BE2C (cell line): Measurements from ENCODE around the gene CHMP1B.

ENCODE experiments used
- DNase-seq: peaks from one replicate; pipeline ENCODE4 v3.0.0-alpha.2; 2020
- H3K27me3 ChIP-seq: fragments of 250-450 bp; sonication (Bioruptor Pico); 2 replicates; pipeline ENCODE4 v1.5.1; 2020; ENCODE audit warnings: mild to moderate bottlenecking
- H3K36me3 ChIP-seq: fragments of 250-450 bp; sonication (Bioruptor Pico); 2 replicates; pipeline ENCODE4 v1.5.1; 2020; ENCODE audit warnings: mild to moderate bottlenecking
- H3K4me1 ChIP-seq: fragments of 250-450 bp; sonication (Bioruptor Pico); 2 replicates; pipeline ENCODE4 v1.5.1; 2020
- H3K4me3 ChIP-seq: 2 replicates; pipeline ENCODE4 v1.5.1; 2011; ENCODE audit warnings: low read depth, low read length
- H3K9me3 ChIP-seq: fragments of 250-450 bp; sonication (Bioruptor Pico); 2 replicates; pipeline ENCODE4 v1.5.1; 2020
- CTCF ChIP-seq: IDR thresholded peaks from 2 replicates; pipeline ENCODE4 v1.5.1; 2012; ENCODE audit warnings: mild to moderate bottlenecking, low read depth, low read length

The CHMP1B gene

GRCh38 chr18:11842562-11842961 lies 8.7 kb upstream of the CHMP1B start:
- no peak for TF ChIP-seq CTCF
- no peak for DNase-seq
- Histone ChIP-seq H3K36me3 (no peaks in the 10 kb centered on the region), H3K4me3 (no peak overlapping the region), H3K9me3 (no peaks in the 10 kb centered on the region), H3K4me1 (no peaks in the 10 kb centered on the region), H3K27me3 (no peaks in the 10 kb centered on the region)

DNA sequence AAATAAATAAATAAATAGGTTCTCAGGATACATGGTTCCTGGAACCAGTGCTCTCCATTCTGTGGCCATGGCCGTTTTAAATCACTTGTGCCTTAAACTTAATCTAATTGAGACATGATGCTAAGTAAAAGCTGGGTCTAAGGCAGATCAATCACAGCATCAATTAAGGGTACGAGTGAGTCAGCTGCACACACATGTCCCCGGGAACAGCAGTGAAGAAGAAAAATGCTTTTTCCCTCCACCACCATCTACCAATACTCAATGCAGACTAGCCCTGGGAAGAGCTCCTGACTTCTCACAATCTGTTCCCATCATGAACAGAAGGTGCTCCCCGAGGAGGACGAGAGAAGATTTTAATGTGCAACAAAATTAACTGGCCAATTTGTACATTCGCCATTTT lies 6.8 kb upstream of the CHMP1B start:
- Histone ChIP-seq H3K4me1 (no peaks in the 10 kb centered on the region), H3K27me3 (no peaks in the 10 kb centered on the region), H3K4me3 (no peak overlapping the region), H3K9me3 (no peaks in the 10 kb centered on the region), H3K36me3 (no peaks in the 10 kb centered on the region)
- DNase-seq: no peak
- no peak for TF ChIP-seq CTCF

DNA sequence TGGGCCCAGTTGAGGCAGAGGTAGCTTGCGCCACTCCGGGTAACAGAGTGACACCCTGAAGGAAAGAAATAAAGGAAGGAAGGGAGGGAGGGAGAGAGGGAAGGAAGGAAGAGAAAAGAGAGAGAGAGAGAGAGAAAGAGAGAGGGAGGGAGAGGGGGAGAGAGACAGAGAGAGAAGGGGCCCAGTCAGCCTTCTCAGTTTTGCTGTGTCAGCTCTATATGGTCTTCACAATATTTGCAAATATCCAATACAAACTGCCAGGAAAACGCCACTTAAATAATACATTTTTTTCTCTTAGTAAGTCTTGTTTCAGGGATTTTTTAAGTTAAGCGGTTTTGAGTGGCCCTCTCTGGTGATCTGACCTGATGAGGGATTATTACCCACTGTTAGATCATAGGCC lies 5.6 kb upstream of the CHMP1B start:
- Histone ChIP-seq H3K36me3 (no peaks in the 10 kb centered on the region), H3K4me3 (no peak overlapping the region), H3K4me1 (no peaks in the 10 kb centered on the region), H3K9me3 (no peaks in the 10 kb centered on the region), H3K27me3 (no peaks in the 10 kb centered on the region)
- DNase-seq: no peak
- TF ChIP-seq CTCF: no peak

DNA sequence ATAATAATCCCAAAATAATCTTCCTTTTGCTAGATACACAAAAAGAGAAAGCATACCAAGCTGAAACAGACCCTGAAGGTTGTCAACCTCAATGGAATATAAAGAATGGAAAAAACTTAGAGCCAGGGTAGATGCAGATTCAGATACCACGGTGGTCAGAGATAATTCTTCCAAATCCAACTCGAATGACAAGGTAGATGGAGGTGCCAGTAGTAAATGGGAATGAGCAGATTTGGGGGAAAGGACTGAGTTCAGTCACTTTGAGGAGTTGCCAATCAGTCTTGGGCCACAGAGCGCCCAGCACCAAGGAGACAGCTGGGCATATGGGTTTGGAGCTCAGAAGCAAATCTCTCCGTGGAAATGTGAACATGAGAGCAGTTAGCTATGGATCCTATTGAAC lies 3.4 kb upstream of the CHMP1B start:
- Histone ChIP-seq H3K4me3 (no peak overlapping the region), H3K36me3 (no peaks in the 10 kb centered on the region), H3K9me3 (no peaks in the 10 kb centered on the region), H3K27me3 (no peaks in the 10 kb centered on the region), H3K4me1 (no peaks in the 10 kb centered on the region)
- no peak for DNase-seq
- TF ChIP-seq CTCF: no peak

DNA sequence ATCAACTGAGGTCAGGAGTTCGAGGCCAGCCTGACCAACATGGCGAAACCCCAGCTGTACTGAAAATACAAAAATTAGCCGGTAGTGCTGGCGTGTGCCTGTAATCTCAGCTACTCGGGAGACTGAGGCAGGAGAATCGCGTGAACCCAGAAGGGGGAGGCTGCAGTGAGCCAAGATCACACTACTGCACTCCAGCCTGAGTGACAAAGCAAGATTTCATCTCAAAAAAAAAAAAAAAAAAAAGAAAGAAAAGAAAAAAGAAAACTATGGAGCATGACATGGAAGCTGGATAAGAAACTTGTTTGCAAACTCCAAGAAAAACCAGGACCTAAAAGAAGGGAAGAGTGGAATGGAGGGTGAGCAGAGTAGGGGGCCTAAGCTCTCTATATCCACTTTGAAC lies 1.9 kb upstream of the CHMP1B start:
- Histone ChIP-seq H3K4me3 (no peak overlapping the region), H3K27me3 (no peaks in the 10 kb centered on the region), H3K36me3 (no peaks in the 10 kb centered on the region), H3K9me3 (no peaks in the 10 kb centered on the region), H3K4me1 (no peaks in the 10 kb centered on the region)
- DNase-seq: no peak
- TF ChIP-seq CTCF: no peak

GRCh38 chr18:11849841-11850634 lies 1.2 kb upstream of the CHMP1B start:
- H3K4me3 ChIP-seq: peak overlapping the region; percentile 96
- H3K4me1 ChIP-seq: no peaks in the 10 kb centered on the region
- no peaks in the 10 kb centered on the region for H3K27me3 ChIP-seq
- H3K36me3 ChIP-seq: no peaks in the 10 kb centered on the region
- DNase-seq: peak; percentile 15
- H3K9me3 ChIP-seq: no peaks in the 10 kb centered on the region
- TF ChIP-seq CTCF: no peak
